CD14-positive monocyte (primary cell): ENCODE measurements around the gene CDC25A. TPM values are rescaled to one million over a fixed set of nuclear protein-coding genes. Genes with fewer than 3 reads are reported as not detected.
"Not testable (repeated sequence)": the region's sequence is repeated elsewhere in the genome, so short reads cannot be mapped to it uniquely, and the experiment has no call there.

ENCODE experiments used
- DNase-seq, 3 donors: peaks; one replicate each; pipeline ENCODE4 v3.0.0-alpha.2; 2011 to 2022
- H2AFZ ChIP-seq: 2 replicates; pipeline ENCODE4 v1.6.0; 2012; ENCODE audit warnings: mild to moderate bottlenecking, low read depth, low read length, inconsistent platforms; ENCODE audit not compliant: insufficient read depth, poor library complexity, severe bottlenecking
- H3K27ac ChIP-seq, 2 donors: 1 replicate in 1 of 2; 2 replicates in 1 of 2; pipeline ENCODE4 v1.5.1; 2012 to 2013; ENCODE audit warnings: low read length in 2 of 2, control low read depth in 1 of 2, inconsistent platforms in 1 of 2, low read depth in 1 of 2, mild to moderate bottlenecking in 1 of 2
- H3K27me3 ChIP-seq, 2 donors: one replicate each; pipeline versions ENCODE4 v1.6.0 to v1.6.1; 2011 to 2013; ENCODE audit warnings: low read length in 2 of 2; ENCODE audit not compliant: control insufficient read depth in 2 of 2, insufficient read depth in 2 of 2
- H3K36me3 ChIP-seq, 2 donors: replicated peaks in 1 of 2; 1 replicate in 1 of 2; 2 replicates in 1 of 2; pipeline versions ENCODE4 v1.5.1 to v1.6.1; 2012 to 2013; ENCODE audit warnings: low read length in 2 of 2, control low read depth in 1 of 2, inconsistent platforms in 1 of 2, mild to moderate bottlenecking in 1 of 2; ENCODE audit not compliant: insufficient read depth in 2 of 2, control insufficient read depth in 1 of 2
- H3K4me1 ChIP-seq, 2 donors: 1 replicate in 1 of 2; 2 replicates in 1 of 2; pipeline versions ENCODE4 v1.5.1 to v1.6.1; 2012 to 2013; ENCODE audit warnings: low read length in 2 of 2, control low read depth in 1 of 2, inconsistent platforms in 1 of 2, mild to moderate bottlenecking in 1 of 2, moderate library complexity in 1 of 2; ENCODE audit not compliant: insufficient read depth in 2 of 2, control insufficient read depth in 1 of 2
- H3K4me2 ChIP-seq: replicated peaks from 2 replicates; pipeline ENCODE3; 2012; ENCODE audit warnings: low read length, moderate library complexity, mild to moderate bottlenecking; ENCODE audit not compliant: poor library complexity, severe bottlenecking; ENCODE audit errors: extremely low read depth
- H3K4me3 ChIP-seq, 3 experiments: fragments of 200-600 bp in 1 of 3; sonication (generic) in 1 of 3; replicated peaks in 1 of 3; 1 replicate in 2 of 3; 2 replicates in 1 of 3; pipeline ENCODE4 v1.5.1; 2011 to 2013; ENCODE audit warnings: low read length in 3 of 3, mild to moderate bottlenecking in 3 of 3, control low read depth in 2 of 3, low read depth in 2 of 3, inconsistent platforms in 1 of 3, moderate library complexity in 1 of 3
- H3K79me2 ChIP-seq: 2 replicates; pipeline ENCODE4 v1.6.0; 2012; ENCODE audit warnings: mild to moderate bottlenecking, control low read depth, inconsistent platforms, low read length, moderate library complexity; ENCODE audit not compliant: insufficient read depth
- H3K9ac ChIP-seq: 2 replicates; pipeline ENCODE4 v1.6.0; 2017; ENCODE audit warnings: low read length, mild to moderate bottlenecking; ENCODE audit not compliant: insufficient read depth, poor library complexity, severe bottlenecking
- H3K9me3 ChIP-seq, 2 donors: replicated peaks in 1 of 2; 1 replicate in 1 of 2; 2 replicates in 1 of 2; pipeline versions ENCODE4 v1.5.1 to v1.6.1; 2012 to 2013; ENCODE audit warnings: low read length in 2 of 2, control low read depth in 1 of 2; ENCODE audit not compliant: control insufficient read depth in 1 of 2, insufficient read depth in 1 of 2
- H4K20me1 ChIP-seq: 2 replicates; pipeline ENCODE4 v1.6.0; 2012; ENCODE audit warnings: mild to moderate bottlenecking, low read length, control low read depth, moderate library complexity; ENCODE audit not compliant: insufficient read depth
- H3K27ac Mint-ChIP-seq, 7 donors: one replicate each; pipeline ENCODE4 v1.8.0; 2020; ENCODE audit warnings: mild to moderate bottlenecking in 7 of 7, mixed read lengths in 7 of 7, moderate library complexity in 6 of 7, inconsistent platforms in 2 of 7
- H3K27me3 Mint-ChIP-seq, 3 donors: one replicate each; pipeline ENCODE4 v1.8.0; 2021 to 2022; ENCODE audit warnings: low read depth in 3 of 3, mild to moderate bottlenecking in 3 of 3, mixed read lengths in 3 of 3, moderate library complexity in 3 of 3, inconsistent platforms in 1 of 3
- H3K36me3 Mint-ChIP-seq, 2 donors: one replicate each; pipeline ENCODE4 v1.8.0; 2020; ENCODE audit warnings: mixed read lengths in 2 of 2, inconsistent platforms in 1 of 2, mild to moderate bottlenecking in 1 of 2
- H3K4me1 Mint-ChIP-seq: one replicate; pipeline ENCODE4 v1.8.0; 2020; ENCODE audit warnings: mild to moderate bottlenecking, mixed read lengths
- H3K4me3 Mint-ChIP-seq, 2 donors: one replicate each; pipeline ENCODE4 v1.8.0; 2020; ENCODE audit warnings: mild to moderate bottlenecking in 2 of 2, mixed read lengths in 2 of 2, moderate library complexity in 1 of 2
- H3K9me3 Mint-ChIP-seq, 7 donors: one replicate each; pipeline ENCODE4 v1.8.0; 2020 to 2022; ENCODE audit warnings: mixed read lengths in 7 of 7, mild to moderate bottlenecking in 6 of 7, moderate library complexity in 6 of 7, inconsistent platforms in 2 of 7
- WGBS: methylation state at CpG from one replicate; pipeline ENCODE4 v1.1.5; 2013; ENCODE audit warnings: missing lambda C conversion rate; ENCODE audit not compliant: insufficient coverage; 5-methylcytosine and 5-hydroxymethylcytosine counted together
- intact Hi-C, 2 donors: fragments of 100-400 bp; cut with micrococcal nuclease; formaldehyde crosslinking; loops; one replicate each; pipeline versions ENCODE4 v1.15.0 to v1.15.1; 2023
- polyA plus RNA-seq, 3 donors: library from polyadenylated mRNA; depleted of rRNA in 1 of 3; unstranded in 2 of 3; stranded (reverse) in 1 of 3; fragments of 300-500 nt in 2 of 3; fragments of >200 nt in 1 of 3; fragmentation: Illumina TruSeq in 2 of 3; gene quantifications; 1 replicate in 2 of 3; 2 replicates in 1 of 3; pipeline ENCODE4 v1.2.3, GENCODE V29; 2012 to 2021
- TF ChIP-seq, protein P1 (sequence below): fragments of 200-600 bp; IDR thresholded peaks from one replicate; pipeline ENCODE4 v1.8.0; 2022; ENCODE audit warnings: antibody characterized with exemption, mild to moderate bottlenecking

Gene CDC25A
- polyA plus RNA-seq, 3 donors = 0.07 to 0.39 TPM; not detected in 1

DNA sequence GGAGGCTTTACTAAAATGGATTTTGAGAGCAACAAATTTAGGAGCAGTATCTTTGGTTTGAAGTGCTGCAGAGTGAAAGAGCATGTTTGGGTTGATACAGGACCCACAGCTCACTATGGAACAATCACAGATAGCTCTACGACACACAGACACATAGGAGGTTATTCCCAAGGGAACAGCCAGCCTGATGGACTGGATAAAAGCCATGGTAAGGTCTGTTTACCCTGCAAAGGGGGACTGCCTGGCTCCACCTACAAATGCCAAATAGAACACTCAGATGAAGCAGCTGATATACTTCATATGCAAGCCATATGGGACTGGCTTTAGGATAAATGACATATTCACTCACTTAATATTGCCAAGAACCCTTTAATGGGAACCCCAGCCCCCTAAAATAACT lies 75.4 kb downstream of the CDC25A start:
- Mint-ChIP-seq H3K27ac (peak overlapping the region in 2 of 7 donors; percentile 16 to 40), H3K36me3 (no peaks in the 10 kb centered on the region), H3K27me3 (peaks cover 0 to 2% (median 1%) of the 10 kb centered on the region in 3 donors), H3K9me3 (peaks cover 4 to 21% (median 13%) of the 10 kb centered on the region in 7 donors), H3K4me3 (peak overlapping the region in 1 of 2 donors; percentile 56), H3K4me1 (peaks cover 8% of the 10 kb centered on the region)
- no peak for DNase-seq
- Histone ChIP-seq H3K27ac (peak overlapping the region in 1 of 2 donors; percentile 43), H2AFZ (peak overlapping the region; percentile 75), H3K4me2 (no peak overlapping the region), H4K20me1 (no peaks in the 10 kb centered on the region), H3K9ac (no peak overlapping the region), H3K4me1 (no peaks in the 10 kb centered on the region), H3K36me3 (no peaks in the 10 kb centered on the region), H3K9me3 (peaks cover 12 to 16% of the 10 kb centered on the region in 2 donors), H3K27me3 (no peaks in the 10 kb centered on the region), H3K4me3 (no peak overlapping the region), H3K79me2 (no peaks in the 10 kb centered on the region)
- TF ChIP-seq, protein P1, sequence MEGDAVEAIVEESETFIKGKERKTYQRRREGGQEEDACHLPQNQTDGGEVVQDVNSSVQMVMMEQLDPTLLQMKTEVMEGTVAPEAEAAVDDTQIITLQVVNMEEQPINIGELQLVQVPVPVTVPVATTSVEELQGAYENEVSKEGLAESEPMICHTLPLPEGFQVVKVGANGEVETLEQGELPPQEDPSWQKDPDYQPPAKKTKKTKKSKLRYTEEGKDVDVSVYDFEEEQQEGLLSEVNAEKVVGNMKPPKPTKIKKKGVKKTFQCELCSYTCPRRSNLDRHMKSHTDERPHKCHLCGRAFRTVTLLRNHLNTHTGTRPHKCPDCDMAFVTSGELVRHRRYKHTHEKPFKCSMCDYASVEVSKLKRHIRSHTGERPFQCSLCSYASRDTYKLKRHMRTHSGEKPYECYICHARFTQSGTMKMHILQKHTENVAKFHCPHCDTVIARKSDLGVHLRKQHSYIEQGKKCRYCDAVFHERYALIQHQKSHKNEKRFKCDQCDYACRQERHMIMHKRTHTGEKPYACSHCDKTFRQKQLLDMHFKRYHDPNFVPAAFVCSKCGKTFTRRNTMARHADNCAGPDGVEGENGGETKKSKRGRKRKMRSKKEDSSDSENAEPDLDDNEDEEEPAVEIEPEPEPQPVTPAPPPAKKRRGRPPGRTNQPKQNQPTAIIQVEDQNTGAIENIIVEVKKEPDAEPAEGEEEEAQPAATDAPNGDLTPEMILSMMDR = no peak
- intact Hi-C loops = no loop called here
- no CpG with 5 or more reads among the region's 1 CpG for WGBS

DNA sequence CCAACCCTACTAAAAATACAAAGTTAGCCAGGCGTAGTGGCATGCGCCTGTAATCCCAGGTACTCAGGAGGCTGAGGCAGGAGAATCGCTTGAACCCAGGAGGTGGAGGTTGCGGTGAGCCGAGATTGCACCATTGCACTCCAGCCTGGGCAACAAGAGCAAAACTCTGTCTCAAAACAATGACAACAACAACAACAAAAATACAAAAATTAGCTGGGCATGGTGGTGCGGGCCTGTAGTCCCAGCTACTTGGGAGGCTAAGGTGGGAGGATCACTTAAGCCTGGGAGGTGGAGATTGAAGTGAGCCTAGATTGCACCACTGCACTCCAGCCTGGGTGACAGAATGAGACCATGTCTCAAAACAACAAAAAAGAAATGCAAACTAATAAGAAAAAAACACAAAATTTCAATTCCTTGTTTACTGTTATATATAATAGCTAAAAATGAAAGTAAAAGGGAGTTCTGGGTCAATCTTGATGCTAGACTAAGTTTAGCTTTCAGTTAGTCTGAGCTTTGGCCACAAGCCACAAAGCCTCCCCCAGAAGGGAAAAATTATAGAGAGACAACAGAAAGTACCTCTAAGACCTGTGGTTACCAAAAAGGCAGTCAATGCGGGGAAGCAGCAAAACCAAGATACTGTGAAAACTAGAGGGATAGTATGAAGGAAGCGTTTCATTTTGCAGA lies 76.0 kb downstream of the CDC25A start:
- Mint-ChIP-seq H3K4me3 (peak overlapping the region in 1 of 2 donors; percentile 56), H3K9me3 (peaks cover 4 to 21% (median 13%) of the 10 kb centered on the region in 7 donors), H3K27ac (peak overlapping the region in 2 of 7 donors; percentile 16 to 40)
- Histone ChIP-seq H2AFZ (peak overlapping the region; percentile 75), H3K9me3 (peaks cover 12 to 16% of the 10 kb centered on the region in 2 donors), H3K27ac (peak overlapping the region in 1 of 2 donors; percentile 43)
- H3K36me3 ChIP-seq, H3K4me1 ChIP-seq, intact Hi-C loops, H3K27me3 ChIP-seq, H3K79me2 ChIP-seq, H3K27me3 Mint-ChIP-seq, H3K9ac ChIP-seq, H3K4me3 ChIP-seq, H3K4me2 ChIP-seq, H3K36me3 Mint-ChIP-seq, H4K20me1 ChIP-seq, DNase-seq, H3K4me1 Mint-ChIP-seq: not testable (repeated sequence)
- 0% methylated on average over 2 of the region's 8 CpGs for WGBS
